Measurements from ENCODE around the gene HSPA5. TPM values are rescaled to one million over a fixed set of nuclear protein-coding genes. Genes with fewer than 3 reads are reported as not detected.
"Not testable (repeated sequence)": the region's sequence is repeated elsewhere in the genome, so short reads cannot be mapped to it uniquely, and the experiment has no call there.

Gene HSPA5
- total RNA-seq, 2 experiments from 2014 or later: 276 to 280 TPM

DNA sequence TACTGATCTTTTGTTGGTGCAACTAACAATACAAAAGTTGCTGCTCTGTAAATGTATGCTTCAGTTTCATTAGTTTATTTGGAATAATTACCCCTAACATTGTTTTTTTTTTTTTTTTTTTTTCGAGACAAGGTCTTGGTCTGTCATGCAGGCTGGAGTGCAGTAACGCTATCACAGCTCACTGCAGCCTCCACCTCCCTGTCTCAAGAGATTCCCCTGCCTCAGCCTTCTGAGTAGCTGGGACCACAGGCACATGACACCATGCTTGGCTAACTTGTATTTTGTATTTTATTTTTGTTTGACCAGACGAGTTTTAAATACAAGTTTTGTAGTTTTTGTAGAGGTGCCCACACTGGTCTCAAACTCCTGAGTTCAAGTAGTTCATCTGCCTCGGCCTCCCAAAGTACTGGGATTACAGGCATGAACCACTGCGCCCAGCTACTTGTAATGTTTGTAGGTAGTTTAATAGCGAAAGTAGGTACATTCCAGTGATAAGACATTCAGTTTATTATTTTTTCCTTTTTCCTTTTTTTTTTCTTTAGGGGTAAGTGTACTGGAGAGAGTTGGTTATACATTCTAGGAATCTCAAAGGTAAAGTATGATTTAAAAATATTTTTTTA, 27.4 kb upstream of the HSPA5 start:
- no peaks in the 10 kb centered on the region for H3K9me3 Mint-ChIP-seq
- H3K27ac Mint-ChIP-seq: peak overlapping the region; percentile 35
- TF ChIP-seq, protein P1, sequence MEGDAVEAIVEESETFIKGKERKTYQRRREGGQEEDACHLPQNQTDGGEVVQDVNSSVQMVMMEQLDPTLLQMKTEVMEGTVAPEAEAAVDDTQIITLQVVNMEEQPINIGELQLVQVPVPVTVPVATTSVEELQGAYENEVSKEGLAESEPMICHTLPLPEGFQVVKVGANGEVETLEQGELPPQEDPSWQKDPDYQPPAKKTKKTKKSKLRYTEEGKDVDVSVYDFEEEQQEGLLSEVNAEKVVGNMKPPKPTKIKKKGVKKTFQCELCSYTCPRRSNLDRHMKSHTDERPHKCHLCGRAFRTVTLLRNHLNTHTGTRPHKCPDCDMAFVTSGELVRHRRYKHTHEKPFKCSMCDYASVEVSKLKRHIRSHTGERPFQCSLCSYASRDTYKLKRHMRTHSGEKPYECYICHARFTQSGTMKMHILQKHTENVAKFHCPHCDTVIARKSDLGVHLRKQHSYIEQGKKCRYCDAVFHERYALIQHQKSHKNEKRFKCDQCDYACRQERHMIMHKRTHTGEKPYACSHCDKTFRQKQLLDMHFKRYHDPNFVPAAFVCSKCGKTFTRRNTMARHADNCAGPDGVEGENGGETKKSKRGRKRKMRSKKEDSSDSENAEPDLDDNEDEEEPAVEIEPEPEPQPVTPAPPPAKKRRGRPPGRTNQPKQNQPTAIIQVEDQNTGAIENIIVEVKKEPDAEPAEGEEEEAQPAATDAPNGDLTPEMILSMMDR (IDR thresholded peaks at IDR 0.05): no peak
- Histone ChIP-seq H3K36me3 (ENCODE audit: insufficient read depth, low read length) (peaks cover 13% of the 10 kb centered on the region), H3K9me3 (ENCODE audit: control insufficient read depth in 1 of 2, insufficient read depth in 1 of 2, low read length in 2 of 2) (no peaks in the 10 kb centered on the region), H3K4me1 (ENCODE audit: insufficient read depth, low read length) (peaks cover 14% of the 10 kb centered on the region), H3K4me3 (ENCODE audit: low read length) (no peak overlapping the region), H3K27ac (ENCODE audit: low read depth in 1 of 2, low read length in 2 of 2) (no peak overlapping the region), H3K27me3 (ENCODE audit: control insufficient read depth in 1 of 2, insufficient read depth in 2 of 2, low read length in 2 of 2) (no peaks in the 10 kb centered on the region)
- peaks cover 58% of the 10 kb centered on the region for H3K4me1 Mint-ChIP-seq (ENCODE audit: low read depth)
- DNase-seq (no peak), ATAC-seq (ENCODE audit: poor library complexity) (no peak)
- intact Hi-C loops (cut with DNase I, micrococcal nuclease): loop anchor here in 1 of 2 experiments (10.0 kb wide), 1 partner anchor 46 kb away; no protein-coding TSS in a partner anchor
- H3K27me3 Mint-ChIP-seq: no peaks in the 10 kb centered on the region
- POLR2A ChIA-PET: interaction anchor here (0.9 to 1.2 kb wide), 2 partner anchors 13 to 27 kb away, joined by 3 to 4 read pairs; partner anchors contain the start of gene HSPA5
- H3K4me3 Mint-ChIP-seq: no peak overlapping the region
- peaks cover 65% of the 10 kb centered on the region for H3K36me3 Mint-ChIP-seq (ENCODE audit: low read depth)
- CTCF ChIA-PET: interaction anchor here (0.5 kb wide), 1 partner anchor 406 kb away, joined by 3 read pairs; no protein-coding TSS in a partner anchor

DNA sequence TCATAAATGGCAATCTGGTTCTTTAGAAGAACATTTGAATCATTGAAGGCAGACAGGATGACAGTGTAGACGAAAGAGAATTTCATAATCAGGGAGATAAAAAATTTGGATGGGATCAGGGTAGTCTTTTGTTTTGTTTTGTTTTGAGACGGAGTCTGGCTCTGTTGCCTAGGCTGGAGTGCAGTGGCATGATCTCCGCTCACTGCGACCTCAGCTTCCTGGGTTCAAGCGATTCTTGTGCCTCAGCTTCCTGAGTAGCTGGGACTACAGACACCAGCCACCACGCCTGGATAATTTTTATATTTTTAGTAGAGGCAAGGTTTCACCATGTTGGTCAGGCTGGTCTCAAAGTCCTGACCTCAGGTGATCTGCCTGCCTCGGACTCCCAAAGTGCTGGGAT, 22.9 kb upstream of the HSPA5 start:
- not testable (repeated sequence) for H3K36me3 ChIP-seq (ENCODE audit: insufficient read depth, low read length)
- peaks cover 30% of the 10 kb centered on the region for H3K4me1 ChIP-seq (ENCODE audit: insufficient read depth, low read length)

DNA sequence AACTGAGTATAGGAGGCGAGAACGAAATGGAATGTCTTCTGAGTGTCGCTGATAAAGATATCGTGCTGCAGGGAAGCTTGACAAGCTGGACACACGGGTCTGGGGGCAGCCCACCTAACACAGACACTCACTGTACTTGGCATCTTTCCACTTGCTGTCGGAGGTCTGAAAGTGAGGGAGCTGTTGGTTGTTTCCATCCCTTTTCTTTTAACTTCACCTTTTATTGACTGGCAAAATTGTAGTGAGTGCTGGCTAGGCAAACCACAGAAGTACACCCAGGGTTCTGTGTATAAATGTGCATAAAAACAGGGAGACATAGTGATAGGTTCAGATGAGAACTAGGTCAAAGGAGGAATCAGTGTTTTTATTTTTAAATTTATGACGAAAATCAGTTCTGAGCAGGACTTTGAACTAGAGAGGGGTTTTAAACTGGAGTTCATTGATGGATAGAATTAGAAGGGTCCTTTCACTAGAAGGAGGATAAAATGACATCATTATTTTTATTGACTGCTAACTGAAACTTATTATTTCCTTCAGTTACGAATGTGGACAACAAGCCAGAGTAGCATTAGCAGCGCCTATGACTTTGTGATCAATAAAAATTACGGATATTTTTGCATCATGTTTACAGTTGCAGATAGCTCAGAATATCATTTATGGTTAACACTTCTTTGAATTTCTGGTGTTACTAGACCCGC, 21.3 kb upstream of the HSPA5 start:
- peaks cover 56% of the 10 kb centered on the region for H3K4me1 Mint-ChIP-seq (ENCODE audit: low read depth)
- no peaks in the 10 kb centered on the region for H3K9me3 Mint-ChIP-seq
- CTCF ChIA-PET: interaction anchor here (1.5 to 2.2 kb wide), 3 partner anchors 17 to 72 kb away, joined by 4 to 23 read pairs (median 7); partner anchors contain the start of gene HSPA5
- POLR2A ChIA-PET: interaction anchor here (1.2 to 6.6 kb wide), 3 partner anchors 20 to 321 kb away, joined by 4 to 80 read pairs (median 9); partner anchors contain the start of genes GOLGA1, HSPA5 and RABEPK
- intact Hi-C loops (cut with DNase I, micrococcal nuclease): loop anchor here (2.0 to 10.0 kb wide), 6 partner anchors 52 to 1545 kb away; partner anchors contain the start of genes PPP6C (in 1 of the 2), PSMB7 (in 1 of the 2) and ZBTB43 (in 1 of the 2)
- DNase-seq (peak in 4 of 14 experiments; percentile 6 to 43 (median 32)), ATAC-seq (ENCODE audit: poor library complexity) (peak; percentile 58)
- Histone ChIP-seq H3K27me3 (ENCODE audit: control insufficient read depth in 1 of 2, insufficient read depth in 2 of 2, low read length in 2 of 2) (no peaks in the 10 kb centered on the region), H3K4me1 (ENCODE audit: insufficient read depth, low read length) (peaks cover 30% of the 10 kb centered on the region), H3K36me3 (ENCODE audit: insufficient read depth, low read length) (peaks cover 5% of the 10 kb centered on the region), H3K4me3 (ENCODE audit: low read length) (peak overlapping the region; percentile 100), H3K27ac (ENCODE audit: low read depth in 1 of 2, low read length in 2 of 2) (peak overlapping the region; percentile 75 to 77), H3K9me3 (ENCODE audit: control insufficient read depth in 1 of 2, insufficient read depth in 1 of 2, low read length in 2 of 2) (peaks cover 0 to 3% of the 10 kb centered on the region in 2 experiments)
- H3K4me3 Mint-ChIP-seq: peak overlapping the region; percentile 92
- TF ChIP-seq, protein P1 (IDR thresholded peaks at IDR 0.05): no peak
- peaks cover 52% of the 10 kb centered on the region for H3K36me3 Mint-ChIP-seq (ENCODE audit: low read depth)
- H3K27me3 Mint-ChIP-seq: no peaks in the 10 kb centered on the region
- H3K27ac Mint-ChIP-seq: peak overlapping the region; percentile 83

More for the DNA sequence above, 22.9 kb upstream of the HSPA5 start:
- ChIA-PET POLR2A (interaction anchor here (0.6 to 6.6 kb wide), 3 partner anchors 10 to 22 kb away, joined by 3 to 80 read pairs (median 4); partner anchors contain the start of gene HSPA5), CTCF (interaction anchor here (0.7 kb wide), 1 partner anchor 121 kb away, joined by 4 read pairs; the partner anchor contains the start of gene SCAI)
- H3K4me1 Mint-ChIP-seq (ENCODE audit: low read depth): peaks cover 68% of the 10 kb centered on the region
- H3K4me3 Mint-ChIP-seq: peak overlapping the region; percentile 92
- Histone ChIP-seq H3K27ac (ENCODE audit: low read depth in 1 of 2, low read length in 2 of 2) (peak overlapping the region; percentile 40 to 50), H3K4me3 (ENCODE audit: low read length) (peak overlapping the region; percentile 0)
- intact Hi-C loops (cut with DNase I, micrococcal nuclease): loop anchor here (5.0 to 10.0 kb wide), 4 partner anchors 51 to 1543 kb away; partner anchors contain the start of genes PSMB7 (in 1 of the 2) and ZBTB43 (in 1 of the 2)
- peak overlapping the region; percentile 83 for H3K27ac Mint-ChIP-seq
- not testable (repeated sequence) for H3K9me3 ChIP-seq (ENCODE audit: control insufficient read depth in 1 of 2, insufficient read depth in 1 of 2, low read length in 2 of 2); H3K9me3 Mint-ChIP-seq; H3K27me3 Mint-ChIP-seq; ATAC-seq (ENCODE audit: poor library complexity); H3K27me3 ChIP-seq (ENCODE audit: control insufficient read depth in 1 of 2, insufficient read depth in 2 of 2, low read length in 2 of 2)
- H3K36me3 Mint-ChIP-seq (ENCODE audit: low read depth): peaks cover 61% of the 10 kb centered on the region
- DNase-seq: peak in 9 of 14 experiments; percentile 14 to 59 (median 32)
